Ascending aorta (tissue), 2 donors: ENCODE results near the gene SLC35F3. TPM values are rescaled to one million over a fixed set of nuclear protein-coding genes. Genes with fewer than 3 reads are reported as not detected.

ENCODE experiments used
- DNase-seq, 2 donors: peaks; one replicate each; pipeline ENCODE4 v3.0.0-alpha.2; 2019; ENCODE audit warnings: low spot score in 2 of 2
- H3K27ac ChIP-seq, 2 donors: fragments of 200-600 bp; sonication (generic); one replicate each; pipeline ENCODE4 v1.5.1; 2016 to 2017; ENCODE audit warnings: mild to moderate bottlenecking in 1 of 2
- H3K27me3 ChIP-seq: fragments of 200-600 bp; sonication (generic); one replicate; pipeline ENCODE4 v1.5.1; 2017
- H3K36me3 ChIP-seq, 2 donors: fragments of 200-600 bp; sonication (generic); one replicate each; pipeline ENCODE4 v1.5.1; 2016
- H3K4me1 ChIP-seq, 2 donors: fragments of 200-600 bp; sonication (generic); one replicate each; pipeline ENCODE4 v1.5.1; 2016 to 2017; ENCODE audit warnings: mild to moderate bottlenecking in 1 of 2
- H3K4me3 ChIP-seq, 2 donors: fragments of 200-600 bp; sonication (generic); one replicate each; pipeline ENCODE4 v1.5.1; 2016 to 2017; ENCODE audit warnings: mild to moderate bottlenecking in 1 of 2
- H3K9me3 ChIP-seq, 2 donors: fragments of 200-600 bp; sonication (generic); one replicate each; pipeline ENCODE4 v1.5.1; 2016
- CTCF ChIP-seq, 3 experiments: fragments of 200-600 bp in 2 of 3; fragments of 450-650 bp in 1 of 3; sonication (generic) in 2 of 3; IDR thresholded peaks; one replicate each; pipeline ENCODE4 v1.5.1; 2016 to 2019; ENCODE audit warnings: antibody characterized with exemption in 3 of 3, mild to moderate bottlenecking in 1 of 3, moderate library complexity in 1 of 3
- intact Hi-C: fragments of 100-400 bp; cut with DNase I; formaldehyde crosslinking; loops from one replicate; pipeline ENCODE4 v1.15.1; 2023
- total RNA-seq: library from RNA; depleted of rRNA; stranded (reverse); fragments of >200 nt; gene quantifications from one replicate; pipeline ENCODE4 v1.1.0, GENCODE V29; 2016

SLC35F3 gene
- total RNA-seq, 1 donor from 2014 or later: 1.4 TPM

GRCh38 chr1:234325878-234326496 lies 421.5 kb downstream of the SLC35F3 start:
- no peak overlapping the region for H3K27ac ChIP-seq
- H3K4me1 ChIP-seq: no peaks in the 10 kb centered on the region
- no peaks in the 10 kb centered on the region for H3K36me3 ChIP-seq
- TF ChIP-seq CTCF (IDR thresholded peaks at IDR 0.05): no peak
- no peaks in the 10 kb centered on the region for H3K27me3 ChIP-seq
- H3K4me3 ChIP-seq: peak overlapping the region in 1 of 2 donors; percentile 49
- DNase-seq: no peak
- H3K9me3 ChIP-seq: no peaks in the 10 kb centered on the region
- intact Hi-C loops: loop anchor here (1.0 to 5.0 kb wide), 2 partner anchors 172 to 214 kb away; no protein-coding TSS in a partner anchor

GRCh38 chr1:234326497-234327366 lies 422.3 kb downstream of the SLC35F3 start:
- Histone ChIP-seq H3K4me3 (peak overlapping the region in 1 of 2 donors; percentile 49), H3K27ac (no peak overlapping the region), H3K4me1 (no peaks in the 10 kb centered on the region), H3K36me3 (no peaks in the 10 kb centered on the region), H3K9me3 (no peaks in the 10 kb centered on the region), H3K27me3 (no peaks in the 10 kb centered on the region)
- intact Hi-C loops: loop anchor here (1.0 to 5.0 kb wide), 2 partner anchors 172 to 214 kb away; no protein-coding TSS in a partner anchor
- TF ChIP-seq CTCF (IDR thresholded peaks at IDR 0.05): peak; percentile 48 to 83 (median 73)
- DNase-seq: no peak

DNA sequence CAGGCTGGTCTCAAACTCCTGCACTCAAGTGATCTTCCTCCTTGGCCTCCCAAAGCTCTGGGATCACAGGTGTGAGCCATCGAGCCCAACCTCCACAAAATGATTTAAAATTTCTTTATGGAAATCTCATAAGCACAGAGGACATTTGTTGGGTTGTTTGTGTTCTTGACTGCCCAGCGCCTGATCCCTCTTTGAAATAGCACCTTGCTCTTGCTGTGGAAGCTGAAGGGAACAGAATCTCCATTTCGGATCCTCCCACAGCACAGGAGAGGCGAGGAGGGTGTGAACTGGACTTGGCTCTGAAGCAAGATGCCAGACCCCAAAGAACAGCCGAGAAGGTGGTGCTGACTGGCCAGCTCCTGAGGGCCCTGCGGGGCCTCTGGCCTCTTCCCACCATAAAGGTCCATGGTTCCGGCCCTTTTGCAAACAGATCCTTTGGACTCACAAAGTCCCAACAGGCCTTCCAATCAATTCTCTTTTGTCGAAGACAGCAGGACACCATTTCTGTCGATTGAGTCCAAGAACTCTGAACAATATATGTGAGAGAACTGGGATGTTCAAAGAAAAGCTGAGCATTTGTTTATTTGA lies 423.2 kb downstream of the SLC35F3 start:
- Histone ChIP-seq H3K4me1 (no peaks in the 10 kb centered on the region), H3K27ac (no peak overlapping the region), H3K9me3 (no peaks in the 10 kb centered on the region), H3K27me3 (no peaks in the 10 kb centered on the region), H3K36me3 (no peaks in the 10 kb centered on the region), H3K4me3 (no peak overlapping the region)
- no peak for TF ChIP-seq CTCF (IDR thresholded peaks at IDR 0.05)
- intact Hi-C loops: loop anchor here (5.0 kb wide), 1 partner anchor 215 kb away; no protein-coding TSS in a partner anchor
- DNase-seq: no peak

GRCh38 chr1:234330843-234331215 lies 426.4 kb downstream of the SLC35F3 start:
- no peaks in the 10 kb centered on the region for H3K27me3 ChIP-seq
- H3K9me3 ChIP-seq: no peaks in the 10 kb centered on the region
- no peak for TF ChIP-seq CTCF (IDR thresholded peaks at IDR 0.05)
- H3K4me3 ChIP-seq: no peak overlapping the region
- intact Hi-C loops: no loop called here
- DNase-seq: no peak
- no peaks in the 10 kb centered on the region for H3K4me1 ChIP-seq
- H3K27ac ChIP-seq: no peak overlapping the region
- no peaks in the 10 kb centered on the region for H3K36me3 ChIP-seq

DNA sequence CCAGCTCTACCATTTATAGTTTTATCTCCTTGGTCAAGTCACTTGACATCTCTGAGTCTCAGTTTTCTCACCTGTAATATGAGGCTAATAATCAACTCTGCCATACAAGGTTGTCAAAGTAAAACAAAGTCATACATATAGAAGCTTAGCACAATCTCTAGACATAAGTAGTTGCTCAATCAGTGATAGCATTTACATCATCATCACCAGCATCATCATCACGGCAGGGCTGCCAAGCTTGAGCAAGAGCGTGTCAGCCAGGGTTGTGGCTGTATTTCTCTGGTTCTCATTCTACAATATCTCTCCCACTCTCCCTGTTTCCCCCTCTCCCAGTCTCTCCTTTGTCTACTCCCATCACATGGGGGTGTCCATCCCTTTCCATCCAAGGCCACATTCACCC lies 427.0 kb downstream of the SLC35F3 start:
- Histone ChIP-seq H3K4me1 (no peaks in the 10 kb centered on the region), H3K4me3 (no peak overlapping the region), H3K27me3 (no peaks in the 10 kb centered on the region), H3K9me3 (peaks cover 0 to 1% of the 10 kb centered on the region in 2 donors), H3K27ac (no peak overlapping the region), H3K36me3 (no peaks in the 10 kb centered on the region)
- intact Hi-C loops: no loop called here
- no peak for TF ChIP-seq CTCF (IDR thresholded peaks at IDR 0.05)
- no peak for DNase-seq
